B cell (primary cell): ENCODE data around the gene ACP5. TPM values are rescaled to one million over a fixed set of nuclear protein-coding genes. Genes with fewer than 3 reads are reported as not detected.
A peak's percentile ranks its signal among the peaks of the same experiment; 100 is the strongest.

ENCODE experiments used
- ATAC-seq: fragments of 200-7000 bp; cut with Tn5 transposase; one replicate; pipeline ENCODE4 v1.10.0; 2021; ENCODE audit warnings: low read depth, mild to moderate bottlenecking, moderate number of reproducible peaks, moderate library complexity
- CTCF ChIA-PET: fragments of 350-600 bp; sonication (Branson Sonifier 250); formaldehyde crosslinking; loops from one replicate; lab custom pipeline; 2021; ENCODE audit warnings: antibody characterized with exemption, inconsistent platforms; lab: Charles Lee
- POLR2A ChIA-PET: fragments of 350-600 bp; sonication (Branson Sonifier 250); formaldehyde crosslinking; loops from one replicate; lab custom pipeline; 2021; ENCODE audit warnings: antibody characterized with exemption; lab: Charles Lee
- DNase-seq: peaks from one replicate; pipeline ENCODE4 v3.0.0; 2013
- H2AFZ ChIP-seq: 2 replicates; pipeline ENCODE4 v1.6.1; 2012; ENCODE audit warnings: mild to moderate bottlenecking, low read depth, low read length; ENCODE audit not compliant: insufficient read depth, poor library complexity, severe bottlenecking
- H3K27ac ChIP-seq, 2 donors: 1 replicate in 1 of 2; 2 replicates in 1 of 2; pipeline ENCODE4 v1.5.1; 2012 to 2013; ENCODE audit warnings: low read length in 2 of 2, mild to moderate bottlenecking in 2 of 2, moderate library complexity in 1 of 2
- H3K27me3 ChIP-seq, 4 experiments: fragments of 200-600 bp in 1 of 4; sonication (generic) in 1 of 4; replicated peaks in 1 of 4; 1 replicate in 2 of 4; 2 replicates in 2 of 4; pipeline versions ENCODE4 v1.6.1 to v1.7.0; 2013 to 2016; ENCODE audit warnings: low read length in 3 of 4, mild to moderate bottlenecking in 2 of 4, mixed read lengths in 1 of 4, moderate library complexity in 1 of 4; ENCODE audit not compliant: insufficient read depth in 4 of 4, control insufficient read depth in 3 of 4; ENCODE audit errors: control extremely low read depth in 1 of 4
- H3K36me3 ChIP-seq, 2 experiments: replicated peaks in 1 of 2; 1 replicate in 1 of 2; 2 replicates in 1 of 2; pipeline versions ENCODE4 v1.6.1 to v1.7.1; 2013; ENCODE audit warnings: low read length in 1 of 2; ENCODE audit not compliant: insufficient read depth in 2 of 2, control insufficient read depth in 1 of 2; ENCODE audit errors: control extremely low read depth in 1 of 2, extremely low read depth in 1 of 2
- H3K4me1 ChIP-seq, 2 donors: fragments of 200-600 bp in 1 of 2; sonication (generic) in 1 of 2; 1 replicate in 1 of 2; 2 replicates in 1 of 2; pipeline versions ENCODE4 v1.5.1 to v1.6.1; 2013 to 2017; ENCODE audit warnings: low read length in 2 of 2; ENCODE audit not compliant: control insufficient read depth in 2 of 2, insufficient read depth in 2 of 2
- H3K4me2 ChIP-seq: replicated peaks from 2 replicates; pipeline ENCODE3; 2012; ENCODE audit warnings: mild to moderate bottlenecking, low read depth, low read length; ENCODE audit not compliant: poor library complexity, severe bottlenecking
- H3K4me3 ChIP-seq, 5 experiments: fragments of 200-600 bp in 1 of 5; sonication (generic) in 1 of 5; 1 replicate in 3 of 5; 2 replicates in 2 of 5; pipeline versions ENCODE4 v1.5.1 to v1.7.0; 2011 to 2016; ENCODE audit warnings: low read length in 4 of 5, mild to moderate bottlenecking in 4 of 5, low read depth in 2 of 5, control low read depth in 1 of 5, moderate library complexity in 1 of 5; ENCODE audit not compliant: insufficient read depth in 1 of 5; ENCODE audit errors: control extremely low read depth in 1 of 5, extremely low read depth in 1 of 5
- H3K79me2 ChIP-seq: fragments of 200-600 bp; sonication (generic); one replicate; pipeline ENCODE4 v1.6.0; 2016; ENCODE audit warnings: low read length; ENCODE audit not compliant: control insufficient read depth, insufficient read depth
- H3K9ac ChIP-seq: fragments of 200-600 bp; sonication (generic); 2 replicates; pipeline ENCODE4 v1.6.1; 2017; ENCODE audit warnings: mild to moderate bottlenecking, low read length, moderate library complexity
- H3K9me3 ChIP-seq, 3 donors: one replicate each; pipeline versions ENCODE4 v1.6.1 to v1.7.1; 2013; ENCODE audit warnings: low read length in 2 of 3; ENCODE audit not compliant: control insufficient read depth in 2 of 3, insufficient read depth in 1 of 3; ENCODE audit errors: control extremely low read depth in 1 of 3
- H4K20me1 ChIP-seq: 2 replicates; pipeline ENCODE4 v1.6.0; 2012; ENCODE audit warnings: mild to moderate bottlenecking, low read length; ENCODE audit not compliant: insufficient read depth, control insufficient read depth, poor library complexity, severe bottlenecking
- H3K27ac Mint-ChIP-seq: one replicate; pipeline ENCODE4 v1.8.0; 2021; ENCODE audit warnings: mixed read lengths
- H3K27me3 Mint-ChIP-seq: one replicate; pipeline ENCODE4 v1.8.0; 2021; ENCODE audit warnings: mixed read lengths
- H3K4me1 Mint-ChIP-seq: one replicate; pipeline ENCODE4 v1.8.0; 2021; ENCODE audit warnings: mixed read lengths
- H3K4me3 Mint-ChIP-seq: one replicate; pipeline ENCODE4 v1.8.0; 2021; ENCODE audit warnings: mixed read lengths
- H3K9me3 Mint-ChIP-seq: one replicate; pipeline ENCODE4 v1.8.0; 2022; ENCODE audit warnings: mixed read lengths; ENCODE audit not compliant: insufficient read depth
- CTCF ChIP-seq: fragments of 200-600 bp; IDR thresholded peaks from one replicate; pipeline ENCODE4 v1.8.0; 2022; ENCODE audit warnings: antibody characterized with exemption, mild to moderate bottlenecking
- EZH2 ChIP-seq: IDR thresholded peaks from 2 replicates; pipeline ENCODE4 v1.6.1; 2012; ENCODE audit warnings: borderline replicate concordance, low read depth, mild to moderate bottlenecking, moderate library complexity, low read length; ENCODE audit not compliant: insufficient read depth, poor library complexity, severe bottlenecking
- WGBS: methylation state at CpG from one replicate; pipeline ENCODE4 v1.1.5; 2013; ENCODE audit warnings: missing lambda C conversion rate; ENCODE audit not compliant: insufficient coverage; 5-methylcytosine and 5-hydroxymethylcytosine counted together
- intact Hi-C: fragments of 100-400 bp; cut with micrococcal nuclease; formaldehyde crosslinking; loops from one replicate; pipeline ENCODE4 v1.10.0; 2022
- polyA plus RNA-seq: library from polyadenylated mRNA; depleted of rRNA; stranded (reverse); fragments of >200 nt; gene quantifications from 2 replicates; pipeline ENCODE4 v1.2.3, GENCODE V29; 2012
- total RNA-seq, 2 donors: library from RNA; stranded (reverse); fragments of 120-200 nt in 1 of 2; gene quantifications; 1 replicate in 1 of 2; 2 replicates in 1 of 2; pipeline versions ENCODE4 v1.2.3 to v1.2.4, GENCODE V29; 2013 to 2022

Gene ACP5
- total and polyA plus RNA-seq, 2 donors (not counting 1 experiment from before 2014, with no cell fraction given): 151 to 169 TPM

- Histone ChIP-seq H3K9me3 (no peaks in the 10 kb centered on the region), H3K27ac (no peak overlapping the region), H3K9ac (no peak overlapping the region), H3K4me1 (peaks cover 41 to 74% of the 10 kb centered on the region in 2 donors), H2AFZ (no peak overlapping the region), H3K4me2 (no peak overlapping the region), H3K36me3 (peaks cover 0 to 33% of the 10 kb centered on the region in 2 experiments), H4K20me1 (peaks cover 37% of the 10 kb centered on the region), H3K4me3 (no peak overlapping the region), H3K27me3 (no peaks in the 10 kb centered on the region), H3K79me2 (peaks cover 37% of the 10 kb centered on the region)
- TF ChIP-seq CTCF: no peak
- TF ChIP-seq EZH2: no peak
- DNase-seq (no peak), ATAC-seq (no peak)
- WGBS: 90% methylated on average over 2 of the region's 4 CpGs
- POLR2A ChIA-PET: interaction anchor here (0.6 to 0.7 kb wide), 4 partner anchors 11 to 754 kb away, joined by 3 to 6 read pairs (median 4); no protein-coding TSS in a partner anchor
- intact Hi-C loops: no loop called here
- Mint-ChIP-seq H3K27me3 (no peaks in the 10 kb centered on the region), H3K9me3 (no peaks in the 10 kb centered on the region), H3K4me3 (peak overlapping the region; percentile 18), H3K4me1 (peaks cover 63% of the 10 kb centered on the region), H3K27ac (peak overlapping the region; percentile 10)
- CTCF ChIA-PET: interaction anchor here (0.6 to 10.7 kb wide), 5 partner anchors 21 to 504 kb away, joined by 3 to 289 read pairs (median 3); no protein-coding TSS in a partner anchor
Measured at GRCh38 chr19:11556634-11557420, 20.6 kb downstream of the ACP5 start.

- DNase-seq (no peak), ATAC-seq (no peak)
- no peak overlapping the region for H2AFZ ChIP-seq
- 96% methylated on average over 4 of the region's 6 CpGs for WGBS
- intact Hi-C loops: no loop called here
- H3K79me2 ChIP-seq: peaks cover 37% of the 10 kb centered on the region
- POLR2A ChIA-PET: interaction anchor here (0.6 to 0.7 kb wide), 2 partner anchors 35 to 171 kb away, joined by 3 to 8 read pairs; no protein-coding TSS in a partner anchor
- H3K4me3 ChIP-seq: no peak overlapping the region
- H3K36me3 ChIP-seq: peaks cover 0 to 34% of the 10 kb centered on the region in 2 experiments
- H3K4me1 ChIP-seq: peaks cover 34 to 66% of the 10 kb centered on the region in 2 donors
- Mint-ChIP-seq H3K9me3 (no peaks in the 10 kb centered on the region), H3K4me3 (peak overlapping the region; percentile 47), H3K27ac (peak overlapping the region; percentile 64), H3K4me1 (peaks cover 56% of the 10 kb centered on the region), H3K27me3 (no peaks in the 10 kb centered on the region)
- H4K20me1 ChIP-seq: peaks cover 37% of the 10 kb centered on the region
- no peak for TF ChIP-seq EZH2
- TF ChIP-seq CTCF: no peak
- peak overlapping the region in 1 of 2 donors; percentile 84 for H3K27ac ChIP-seq
- H3K9ac ChIP-seq: no peak overlapping the region
- H3K4me2 ChIP-seq: no peak overlapping the region
- no peaks in the 10 kb centered on the region for H3K9me3 ChIP-seq
- CTCF ChIA-PET: interaction anchor here (10.7 kb wide), 1 partner anchor 32 kb away, joined by 289 read pairs; no protein-coding TSS in a partner anchor
- H3K27me3 ChIP-seq: no peaks in the 10 kb centered on the region
Measured at GRCh38 chr19:11555246-11555645, 22.2 kb downstream of the ACP5 start.
